NCI-H2196 treated with DMSO at 0.1 percent for 48 hours (cell line): ENCODE measurements around the gene GRPEL2.

Experiments
- DNase-seq: peaks from one replicate; lab custom pipeline; 2025; ENCODE audit not compliant: unreplicated experiment; lab: John Stamatoyannopoulos, UW

Gene GRPEL2

GRCh38 chr5:149355688-149356087 is 10.4 kb downstream of the GRPEL2 start:
- no peak for DNase-seq

GRCh38 chr5:149356391-149356790 is 11.1 kb downstream of the GRPEL2 start:
- DNase-seq, result no peak

GRCh38 chr5:149357370-149358293 is 12.3 kb downstream of the GRPEL2 start, which contains the start of gene PCYOX1L:
PCYOX1L (plus strand) TSS chr5:149358046; CDS start chr5:149358069, 23 bp downstream.
- peak; percentile 95 for DNase-seq

GRCh38 chr5:149358294-149358651 is 13.0 kb downstream of the GRPEL2 start:
- no peak for DNase-seq

GRCh38 chr5:149358868-149359495 is 13.7 kb downstream of the GRPEL2 start:
- no peak for DNase-seq

- no peak for DNase-seq
These were observed 15.0 kb downstream of the GRPEL2 start for GRCh38 chr5:149360272-149360671.

- DNase-seq, result no peak
These were observed 17.2 kb downstream of the GRPEL2 start for GRCh38 chr5:149362541-149362940.

GRCh38 chr5:149363358-149363757 is 18.1 kb downstream of the GRPEL2 start:
- no peak for DNase-seq

- DNase-seq, result no peak
These were observed 18.6 kb downstream of the GRPEL2 start for GRCh38 chr5:149363936-149364335.

GRCh38 chr5:149364719-149365118 is 19.4 kb downstream of the GRPEL2 start:
- no peak for DNase-seq

- DNase-seq, result no peak
These were observed 20.1 kb downstream of the GRPEL2 start for GRCh38 chr5:149365418-149365817.

GRCh38 chr5:149366169-149366729 is 20.9 kb downstream of the GRPEL2 start:
- no peak for DNase-seq

- DNase-seq, result peak; percentile 30
These were observed 22.1 kb downstream of the GRPEL2 start for GRCh38 chr5:149367249-149367971.

- DNase-seq, result no peak
These were observed 22.8 kb downstream of the GRPEL2 start for GRCh38 chr5:149367972-149368645.

GRCh38 chr5:149370878-149371277 is 25.6 kb downstream of the GRPEL2 start:
- no peak for DNase-seq

- peak; percentile 54 for DNase-seq
These were observed 26.1 kb downstream of the GRPEL2 start for GRCh38 chr5:149371296-149371962.

GRCh38 chr5:149372076-149372795 is 26.9 kb downstream of the GRPEL2 start:
- DNase-seq, result no peak

- no peak for DNase-seq
These were observed 27.6 kb downstream of the GRPEL2 start for GRCh38 chr5:149372932-149373331.

GRCh38 chr5:149374303-149374702 is 29.0 kb downstream of the GRPEL2 start:
- no peak for DNase-seq

- DNase-seq, result no peak
These were observed 29.5 kb downstream of the GRPEL2 start for GRCh38 chr5:149374801-149375200.
